NCI-H1092 (cell line): ENCODE data around the gene PRLH.

Source experiments
- DNase-seq: peaks from one replicate; lab custom pipeline; 2025; lab: John Stamatoyannopoulos, UW

The PRLH gene

DNA sequence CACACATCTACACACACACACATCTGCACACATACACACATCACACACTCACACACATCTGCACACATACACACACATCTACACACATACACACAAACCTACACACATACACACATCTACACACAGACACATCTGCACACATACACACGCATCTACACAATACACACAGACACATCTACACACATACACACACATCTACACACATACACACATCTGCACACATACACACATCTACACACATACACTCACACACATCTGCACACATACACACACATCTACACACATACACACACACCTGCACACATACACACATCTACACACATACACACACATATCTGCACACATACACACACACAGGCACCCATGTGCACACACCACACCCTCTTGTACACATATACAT lies 400 bp upstream of the PRLH start:
- DNase-seq: no peak

DNA sequence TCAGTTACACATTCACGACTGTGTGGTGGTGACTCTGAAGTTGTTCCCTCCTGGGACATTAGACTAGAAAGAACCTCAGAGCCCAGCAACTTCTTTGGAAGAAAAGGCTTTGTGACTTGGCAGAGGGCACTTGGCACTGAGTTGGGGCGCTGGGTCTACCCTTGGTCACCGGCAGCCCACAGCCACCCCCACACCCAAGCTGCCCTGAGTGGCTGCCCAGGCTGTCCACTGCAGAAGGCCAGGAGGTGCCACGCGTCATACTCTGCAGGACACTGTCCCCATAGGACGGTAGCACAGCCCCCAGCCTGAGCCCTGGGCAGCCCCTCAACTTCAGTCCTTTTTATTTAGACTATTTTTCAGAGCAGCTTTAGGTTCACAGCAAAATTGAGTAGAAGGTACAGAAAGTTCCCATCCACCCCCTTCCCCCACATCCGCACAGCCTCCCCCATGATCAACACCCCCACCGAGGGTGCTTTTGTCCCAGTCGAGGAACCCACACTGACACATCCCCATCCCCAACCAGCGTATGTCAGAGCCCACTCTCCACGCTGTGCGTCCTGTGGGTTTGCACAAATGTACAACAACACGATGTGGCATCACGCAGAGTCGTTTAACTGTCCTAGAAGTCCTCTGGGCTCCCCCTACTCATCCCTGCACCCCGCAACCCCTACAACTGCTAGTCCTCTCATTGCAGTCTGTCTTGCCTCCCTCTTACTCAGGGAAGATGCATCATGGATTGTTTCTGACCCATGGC lies 1.1 kb downstream of the PRLH start:
- no peak for DNase-seq

DNA sequence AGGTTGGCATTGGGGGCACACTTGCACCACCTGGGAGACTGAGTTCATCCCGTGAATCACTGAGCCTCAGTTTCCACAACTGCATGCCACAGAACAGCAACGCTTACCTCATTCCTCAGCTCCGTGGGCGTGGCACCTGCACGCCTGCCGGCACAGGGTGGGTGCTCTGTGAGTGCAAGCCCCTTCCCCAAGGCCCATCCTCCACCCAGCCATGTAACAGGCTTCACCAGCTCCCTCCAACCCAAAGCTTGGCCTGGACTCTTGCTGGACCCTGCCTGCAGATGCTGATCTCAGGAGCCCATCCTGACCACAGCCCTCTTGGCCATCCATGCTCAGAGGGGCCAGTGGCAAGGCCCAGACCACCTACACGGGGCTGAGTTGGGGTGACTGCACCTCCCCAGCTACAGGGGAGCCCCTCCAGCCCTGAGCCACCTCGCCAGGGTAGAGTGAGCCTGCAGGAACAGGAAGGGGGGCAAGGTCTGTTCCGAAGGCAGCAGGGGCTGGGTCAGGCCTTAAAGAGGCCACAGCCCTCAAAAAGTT lies 1.8 kb downstream of the PRLH start:
- DNase-seq: no peak

DNA sequence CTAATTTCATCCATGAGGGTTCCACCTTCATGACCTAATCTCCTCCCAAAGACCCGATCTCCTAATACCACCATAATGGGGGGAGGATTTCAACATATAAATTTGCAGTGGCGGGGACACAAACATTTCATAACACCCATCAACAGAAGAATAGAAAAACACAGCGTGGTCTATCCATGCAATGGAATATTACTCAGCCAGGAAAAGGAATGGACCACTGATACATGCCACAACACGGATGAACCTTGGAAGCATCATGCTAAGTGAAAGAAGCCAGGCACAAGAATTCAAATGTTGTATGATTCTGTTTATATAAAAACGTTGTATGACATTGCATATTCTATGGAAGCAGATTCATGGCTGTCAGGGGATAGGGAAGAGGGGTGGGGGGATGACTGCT lies 2.7 kb downstream of the PRLH start:
- no peak for DNase-seq

DNA sequence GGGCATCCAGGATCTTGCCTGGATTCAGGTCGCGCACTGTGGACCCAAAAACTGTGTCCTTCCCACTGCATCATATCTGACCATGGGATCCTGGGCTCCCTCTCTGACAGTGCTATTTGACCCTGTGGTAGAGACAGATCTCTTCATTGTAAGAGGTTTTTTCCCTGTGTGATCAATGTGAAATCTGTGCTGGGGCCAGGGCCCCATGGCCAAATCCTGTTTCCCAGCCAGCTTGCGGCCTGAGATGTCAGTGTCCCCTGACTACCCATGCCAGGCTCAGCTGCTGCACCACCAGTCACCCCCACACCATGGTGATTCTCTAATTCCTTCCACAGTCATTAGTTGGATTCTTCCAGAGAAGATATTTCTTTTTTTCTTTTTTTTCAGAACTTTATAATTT lies 3.5 kb downstream of the PRLH start:
- DNase-seq: no peak

DNA sequence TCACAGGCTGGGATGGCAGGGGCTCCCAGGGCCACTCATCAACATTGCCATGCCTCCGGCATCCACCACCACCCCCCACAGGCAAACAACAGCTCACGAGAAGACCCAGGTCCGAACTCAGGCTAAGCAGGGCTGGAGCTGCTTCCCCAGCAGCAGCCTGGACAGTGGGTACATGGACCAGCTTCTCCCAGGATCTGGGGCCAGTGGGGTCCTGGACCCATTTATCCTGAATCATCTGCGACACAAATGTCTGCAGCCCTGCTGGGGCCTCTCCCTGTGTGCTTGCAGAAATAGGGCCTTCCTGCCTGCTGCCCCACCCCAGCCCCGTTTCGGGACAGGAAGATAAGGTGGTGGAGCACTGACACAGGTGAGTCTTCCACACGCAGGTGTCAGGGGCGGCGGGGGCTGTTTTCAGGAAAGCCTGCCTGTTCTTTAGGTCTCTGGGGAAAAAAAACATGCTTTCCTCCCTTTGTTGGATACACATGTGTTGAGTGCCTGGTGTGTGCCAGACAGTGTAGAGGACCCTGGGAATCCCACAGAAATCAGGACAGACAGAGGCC lies 4.5 kb downstream of the PRLH start:
- no peak for DNase-seq

DNA sequence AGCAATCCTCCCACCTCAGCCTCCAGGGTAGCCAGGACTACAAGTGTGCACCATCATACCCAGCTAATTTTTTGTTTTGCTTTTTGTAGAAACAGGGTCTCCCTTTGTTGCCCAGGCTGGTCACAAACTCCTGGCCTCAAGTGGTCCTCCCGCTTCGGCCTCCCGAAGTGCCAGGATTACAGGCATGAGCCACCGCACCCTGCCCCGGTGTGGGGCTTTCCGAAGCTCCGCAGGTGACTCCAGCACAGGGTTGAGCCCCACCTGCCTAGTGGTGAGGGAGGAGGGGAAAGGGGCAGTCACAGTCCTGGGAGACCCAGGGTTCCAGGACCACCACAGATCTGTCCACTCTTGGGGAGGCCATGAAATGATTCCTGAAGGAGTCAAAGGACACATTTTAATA lies 5.2 kb downstream of the PRLH start:
- no peak for DNase-seq

DNA sequence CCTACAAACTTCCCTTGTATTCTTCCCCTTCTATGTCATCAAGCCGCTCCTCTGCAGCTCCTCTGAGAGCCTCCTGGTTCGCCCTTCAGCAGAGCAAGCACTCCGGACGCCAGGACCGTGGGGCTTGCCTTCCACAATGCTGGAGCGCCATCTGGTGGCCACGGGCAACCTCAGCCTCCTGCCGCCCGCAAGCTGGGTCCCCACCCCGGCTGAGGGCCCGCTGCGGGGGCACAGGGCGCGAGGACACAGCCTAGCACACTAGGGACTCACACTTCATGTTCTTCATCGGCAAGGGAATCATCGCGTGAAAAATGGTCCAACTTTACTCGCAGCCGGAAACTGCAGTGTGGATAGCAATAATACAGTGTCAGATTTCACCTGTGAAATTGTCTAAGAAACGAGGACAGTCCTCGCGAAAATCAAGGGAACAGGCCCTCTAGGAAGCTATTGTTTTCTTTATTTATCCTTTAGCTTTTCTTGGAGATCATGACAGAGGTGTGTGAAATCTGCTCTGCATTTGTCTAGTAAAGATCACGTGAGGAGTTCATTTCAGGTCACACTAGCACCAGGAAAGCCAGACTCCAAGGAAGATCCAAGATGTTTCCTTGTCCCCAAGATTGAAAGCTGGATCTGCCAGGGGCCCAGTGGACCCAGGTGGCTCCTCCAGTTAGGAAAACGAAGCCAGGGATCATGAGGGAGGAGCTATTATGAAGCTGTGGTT lies 5.8 kb downstream of the PRLH start:
- peak; percentile 70 for DNase-seq

DNA sequence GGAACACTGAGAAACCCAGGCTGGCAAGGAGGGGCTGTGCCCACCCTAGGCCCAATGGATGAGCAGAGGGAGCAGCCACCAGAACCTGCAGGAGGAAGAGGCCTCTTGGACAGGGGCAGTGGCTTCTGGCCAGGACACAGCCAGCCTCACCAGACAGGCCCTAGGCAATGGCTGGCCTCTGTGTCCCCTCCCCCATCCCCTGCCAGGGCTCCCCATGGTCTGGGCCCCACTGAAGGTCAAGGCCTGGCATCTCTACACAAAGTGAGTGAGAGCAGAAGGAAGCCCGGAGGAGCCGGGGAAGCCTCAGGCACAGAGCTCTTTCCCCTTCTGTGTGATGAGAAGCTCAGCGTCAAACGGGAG lies 6.3 kb downstream of the PRLH start:
- no peak for DNase-seq

DNA sequence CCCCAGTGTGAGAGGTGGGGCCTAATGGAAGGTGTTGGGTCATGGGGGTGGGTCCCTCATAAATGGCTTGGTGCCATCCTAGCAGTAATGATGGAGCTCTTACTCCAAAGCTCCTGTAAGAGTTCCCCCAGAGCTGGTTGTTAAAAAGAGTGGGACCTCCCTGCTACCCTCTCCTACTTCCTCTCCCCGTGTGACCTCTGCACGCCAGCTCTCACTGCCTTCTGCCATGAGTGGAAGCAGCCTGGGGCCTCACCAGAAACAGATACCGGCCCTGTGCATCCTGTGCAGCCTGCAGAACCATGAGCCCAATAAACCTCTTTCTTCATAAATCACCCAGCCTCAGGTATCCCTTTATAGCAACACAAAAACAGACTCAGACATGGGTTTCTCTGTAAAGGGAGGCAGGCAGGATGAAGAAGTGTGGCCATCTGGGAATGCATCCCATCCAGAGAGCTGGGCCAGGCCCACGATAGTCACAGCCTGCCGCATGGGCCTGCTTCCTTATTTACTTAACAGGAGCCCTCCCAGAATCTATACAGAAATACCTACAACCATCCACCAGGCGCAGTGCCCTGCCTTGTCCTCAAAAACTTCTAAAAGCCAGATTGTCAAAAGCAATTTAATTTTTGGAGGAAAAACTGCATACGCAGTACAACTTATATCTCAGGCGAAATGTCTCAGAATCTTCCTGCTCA lies 7.5 kb downstream of the PRLH start:
- DNase-seq: no peak

DNA sequence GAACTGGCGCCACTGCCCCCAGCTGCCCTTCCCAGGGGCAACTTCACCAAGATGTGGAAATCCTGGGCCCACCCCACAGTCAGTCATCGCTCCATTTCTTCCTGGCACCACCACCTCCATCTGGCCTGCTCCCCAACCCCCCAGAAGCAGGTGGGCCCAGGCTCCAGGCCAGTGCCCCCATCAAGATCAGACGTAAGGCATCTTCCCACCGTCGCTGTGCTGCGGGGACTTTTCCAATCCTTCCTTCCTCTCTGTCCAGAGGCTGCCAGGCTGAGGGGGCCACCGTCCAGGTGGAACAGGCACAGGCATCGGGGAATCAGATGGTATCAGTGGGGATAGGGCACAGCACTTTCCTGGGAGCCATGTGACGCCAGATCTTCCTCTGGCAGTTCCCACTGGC lies 8.1 kb downstream of the PRLH start:
- DNase-seq: no peak

DNA sequence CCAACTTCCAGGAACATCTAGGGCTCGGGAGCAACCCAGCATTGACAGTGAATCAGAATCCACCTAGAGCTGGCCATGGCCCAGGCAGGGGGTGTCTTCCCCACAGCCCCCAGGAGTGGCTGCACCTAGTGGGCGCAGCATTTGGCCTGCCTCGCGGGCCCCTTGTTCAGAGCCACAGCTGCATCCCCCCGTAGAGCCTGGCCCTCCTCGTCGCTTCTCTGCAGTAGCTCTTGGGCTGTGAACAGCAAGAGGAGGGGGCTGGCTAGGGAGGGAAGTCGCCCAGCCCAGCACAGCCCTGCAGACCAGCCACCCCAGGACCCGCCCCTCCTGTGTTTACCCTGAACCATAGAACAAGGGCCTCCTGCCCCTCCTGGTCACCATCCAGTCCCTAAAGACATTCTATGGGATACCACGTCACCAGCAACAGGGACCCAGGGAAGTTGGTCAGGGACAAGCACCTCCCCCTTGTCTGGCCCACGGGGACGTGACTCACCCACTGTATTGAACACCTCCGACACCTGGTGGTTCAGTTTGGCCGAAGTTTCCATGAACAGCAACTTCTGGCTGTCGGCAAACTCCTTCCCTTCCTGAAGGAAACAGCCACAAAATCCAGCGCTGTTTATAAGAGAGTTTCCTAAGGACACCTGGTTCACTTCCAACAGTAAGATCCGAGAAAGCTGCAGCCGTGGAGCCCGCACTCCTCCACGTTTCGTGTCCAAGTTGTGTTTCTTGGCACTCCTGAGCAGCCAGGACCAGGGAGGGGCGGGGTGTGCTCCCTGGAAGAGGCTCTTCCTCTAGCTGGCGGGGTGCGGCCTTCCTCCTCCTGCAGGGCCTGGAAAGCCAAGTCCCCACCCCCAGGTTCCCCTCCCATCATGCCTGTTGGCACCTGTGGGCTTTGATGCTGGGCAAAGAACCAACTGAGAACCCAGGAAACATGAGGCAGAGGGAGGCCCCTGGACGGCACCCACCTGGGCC lies 8.8 kb downstream of the PRLH start:
- no peak for DNase-seq

DNA sequence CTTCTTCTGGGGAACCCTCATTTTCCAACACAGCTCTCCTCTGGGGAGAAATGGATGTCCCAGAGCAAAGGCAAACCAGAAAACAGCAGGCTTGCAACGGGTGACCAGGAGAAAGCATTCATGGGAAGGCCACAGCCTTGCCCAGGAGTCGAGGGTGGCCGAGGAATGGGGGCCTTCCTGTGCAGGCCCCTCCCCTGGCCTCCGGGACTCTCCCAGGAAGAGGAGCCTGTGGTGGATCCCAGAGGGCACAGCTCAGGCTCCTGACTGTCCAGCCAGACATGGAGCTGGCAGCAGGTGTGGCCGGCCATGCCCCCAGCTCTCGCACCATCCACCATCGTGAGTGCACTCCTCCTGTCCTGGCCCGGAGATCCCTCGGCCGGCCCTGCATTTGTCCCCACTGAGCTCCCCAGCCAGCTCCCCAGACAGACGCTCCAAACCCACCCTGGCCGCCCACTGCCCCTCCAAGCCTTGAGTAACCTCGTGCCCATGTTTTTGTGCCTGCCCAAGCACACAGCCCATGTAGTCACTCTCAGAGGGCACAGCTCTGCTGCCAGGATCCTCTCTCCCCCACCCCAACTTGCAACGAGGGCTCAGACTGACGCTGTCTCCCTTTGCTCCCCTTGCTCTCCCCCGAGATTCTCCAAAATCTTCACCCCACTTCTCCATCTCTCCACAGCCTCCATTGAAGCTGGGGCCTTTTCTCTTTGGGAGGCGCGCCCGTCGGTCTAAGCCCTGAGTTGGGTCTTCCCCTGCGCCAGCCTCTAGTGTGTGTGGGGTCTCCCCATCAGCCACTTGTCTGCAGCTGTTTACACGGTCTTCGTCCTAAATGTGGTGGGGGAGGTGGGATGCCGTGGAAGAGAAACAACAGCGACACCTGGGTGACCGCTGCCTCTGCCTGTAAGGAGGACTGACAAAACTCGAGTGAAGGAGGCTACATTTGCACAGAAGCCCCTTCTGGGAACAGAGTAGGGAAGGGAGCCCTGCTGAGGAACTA lies 9.8 kb downstream of the PRLH start:
- no peak for DNase-seq

DNA sequence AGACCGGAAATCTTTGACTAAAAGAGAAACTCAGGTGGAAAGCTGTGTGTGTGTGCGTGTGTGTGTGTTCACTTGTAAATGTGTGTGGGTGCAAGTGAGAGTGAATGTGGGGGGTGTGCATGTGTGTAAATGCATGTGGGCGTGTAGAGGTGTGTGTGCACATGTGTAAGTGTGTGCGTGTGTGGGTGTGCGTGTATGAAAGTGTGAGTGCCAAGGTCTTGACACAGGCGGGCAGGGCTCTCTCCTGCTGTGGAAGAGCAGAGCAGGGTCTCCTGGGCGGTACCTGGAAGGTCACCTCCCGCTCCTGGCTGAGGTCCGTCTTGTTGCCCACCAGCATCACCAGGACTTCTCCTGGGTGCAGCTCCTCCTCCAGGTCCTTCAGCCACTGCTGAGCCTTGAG lies 10.6 kb downstream of the PRLH start:
- DNase-seq: no peak

DNA sequence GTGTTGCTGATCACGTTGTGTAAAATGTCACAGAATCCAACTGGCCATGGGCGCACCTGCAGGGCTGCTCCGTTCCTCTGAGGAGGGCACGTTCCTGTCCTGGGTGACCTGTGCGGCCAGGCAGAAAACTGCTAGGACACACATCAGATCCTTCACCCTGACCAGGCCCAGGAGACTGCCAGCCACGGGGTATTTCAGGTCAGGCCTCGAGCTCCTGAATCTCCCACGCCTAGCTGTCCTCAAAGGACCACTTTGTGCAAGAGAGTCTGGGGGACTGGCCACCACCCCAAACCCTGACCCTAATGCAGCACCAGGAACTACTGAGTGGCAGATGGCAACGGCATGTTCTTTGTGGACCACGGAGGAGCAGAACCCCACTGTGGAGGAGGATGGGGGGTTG lies 11.1 kb downstream of the PRLH start:
- DNase-seq: no peak

DNA sequence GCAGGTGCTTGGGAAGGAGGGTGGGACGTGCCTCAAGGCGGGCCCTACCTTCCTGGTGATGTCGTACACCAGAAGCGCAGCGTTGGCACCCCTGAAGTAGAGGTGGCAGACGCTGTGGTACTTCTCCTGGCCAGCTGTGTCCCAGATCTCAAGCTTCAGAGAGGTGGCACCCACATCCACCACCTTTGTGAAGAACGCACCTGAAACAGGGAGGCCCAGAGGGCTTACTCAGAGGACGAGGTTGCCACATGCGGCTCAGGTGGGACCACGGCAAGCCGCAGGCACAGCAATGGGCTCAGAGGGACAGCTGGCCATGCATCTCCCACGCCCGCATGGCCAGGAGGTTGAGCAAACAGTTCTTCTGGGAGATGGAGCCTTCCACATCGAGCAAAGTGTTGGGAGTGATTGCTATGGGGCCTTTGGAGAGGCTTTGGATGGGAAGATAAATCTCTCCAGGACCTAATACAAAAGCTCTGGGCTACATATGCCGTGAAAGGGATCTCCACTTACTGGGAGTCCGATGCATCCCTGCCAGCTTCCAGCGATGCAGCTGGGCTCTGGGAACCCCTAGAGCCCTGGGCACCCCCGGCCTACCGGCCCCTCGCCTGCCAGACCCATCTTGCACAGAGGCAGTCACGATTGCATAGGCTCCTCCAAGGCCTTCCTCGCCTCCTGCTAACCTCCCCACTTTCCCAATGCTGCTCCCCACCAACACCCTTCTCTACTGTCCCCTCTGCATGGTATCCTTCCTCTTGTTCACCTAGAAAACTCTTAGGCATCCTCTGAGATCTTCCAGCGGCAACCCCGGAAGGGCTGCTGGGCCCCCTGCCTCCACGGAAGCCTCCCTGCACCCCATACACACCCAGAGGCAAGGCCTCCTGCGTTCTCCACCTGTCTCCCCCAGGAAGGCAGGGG lies 11.8 kb downstream of the PRLH start:
- DNase-seq: no peak

DNA sequence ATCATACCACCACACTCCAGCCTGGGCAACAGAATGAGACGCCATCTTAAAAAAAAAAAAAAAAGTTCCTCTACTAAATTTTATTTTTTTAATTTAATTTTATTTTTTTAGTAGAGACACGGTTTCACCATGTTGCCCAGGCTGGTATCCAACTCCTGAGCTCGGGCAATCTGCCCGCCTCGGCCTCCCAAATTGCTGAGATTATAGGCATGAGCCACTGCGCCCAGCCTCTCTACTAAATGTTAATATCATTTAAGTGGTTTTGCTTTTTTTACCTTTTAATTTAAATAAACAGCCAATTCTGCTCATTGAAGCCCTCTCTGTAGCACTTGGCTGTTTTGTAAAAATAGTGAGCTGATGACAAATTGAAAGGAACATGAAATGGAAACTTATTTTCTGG lies 15.0 kb downstream of the PRLH start:
- no peak for DNase-seq

DNA sequence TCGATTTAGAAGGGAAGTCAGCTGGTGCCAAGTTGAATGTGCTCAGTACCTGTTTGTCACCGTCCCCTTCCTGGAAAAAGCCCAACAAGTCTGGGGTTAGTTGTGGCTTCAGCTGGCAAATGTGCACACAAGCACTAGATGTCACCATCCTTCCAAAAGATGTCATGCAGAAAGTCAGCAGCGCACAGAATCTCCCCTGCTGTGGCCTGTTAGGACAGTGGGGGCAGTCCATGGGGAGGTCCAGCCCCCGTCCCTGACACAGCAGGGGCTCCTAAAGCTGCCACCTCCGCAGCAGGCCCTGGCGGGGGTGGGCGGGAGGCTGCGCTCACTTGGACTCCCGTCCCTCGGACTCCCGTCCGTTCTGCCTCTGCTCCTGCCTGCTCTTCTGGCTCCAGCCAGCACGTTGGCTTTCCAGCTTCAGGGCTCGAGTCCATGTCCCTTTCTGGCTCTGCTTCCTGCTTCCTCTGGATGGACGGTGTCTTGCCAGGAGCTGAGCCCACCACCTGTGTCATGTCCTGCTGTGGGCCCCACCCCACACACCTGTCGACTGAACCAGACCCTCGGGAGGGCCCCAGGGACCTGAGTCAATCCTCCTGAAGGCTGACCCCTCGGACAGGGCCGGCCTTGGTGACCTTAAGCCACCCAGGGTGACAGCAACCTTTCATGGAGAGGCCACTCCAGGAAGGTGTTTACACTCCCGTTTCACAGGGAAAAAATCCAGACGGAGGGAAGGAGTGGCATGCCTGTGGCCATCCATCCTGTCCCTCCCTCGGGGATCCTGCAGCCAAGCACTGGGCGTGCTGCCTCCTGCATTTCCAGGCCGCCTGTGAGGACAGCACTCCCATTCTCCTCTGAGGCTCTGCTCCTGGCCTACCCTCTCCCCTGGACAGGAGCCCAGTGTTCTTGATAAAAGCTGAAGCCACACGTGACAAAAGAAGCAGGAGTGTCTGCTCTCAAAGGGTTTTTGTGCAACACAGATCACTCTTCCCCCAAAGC lies 15.7 kb downstream of the PRLH start:
- DNase-seq: peak; percentile 65
